Activated T-cell treated with anti-CD3 and anti-CD28 coated beads for 24 hours (primary cell): ENCODE results near the gene CDC123.
"Not testable (repeated sequence)": the region's sequence is repeated elsewhere in the genome, so short reads cannot be mapped to it uniquely, and the experiment has no call there.

Experiments
- DNase-seq: peaks from one replicate; pipeline ENCODE4 v3.0.0-alpha.2; 2020; ENCODE audit warnings: low read depth

The CDC123 gene

GRCh38 chr10:12191715-12192114, 4.3 kb upstream of the CDC123 start:
- no peak for DNase-seq

GRCh38 chr10:12193193-12193592, 2.8 kb upstream of the CDC123 start:
- no peak for DNase-seq

DNA sequence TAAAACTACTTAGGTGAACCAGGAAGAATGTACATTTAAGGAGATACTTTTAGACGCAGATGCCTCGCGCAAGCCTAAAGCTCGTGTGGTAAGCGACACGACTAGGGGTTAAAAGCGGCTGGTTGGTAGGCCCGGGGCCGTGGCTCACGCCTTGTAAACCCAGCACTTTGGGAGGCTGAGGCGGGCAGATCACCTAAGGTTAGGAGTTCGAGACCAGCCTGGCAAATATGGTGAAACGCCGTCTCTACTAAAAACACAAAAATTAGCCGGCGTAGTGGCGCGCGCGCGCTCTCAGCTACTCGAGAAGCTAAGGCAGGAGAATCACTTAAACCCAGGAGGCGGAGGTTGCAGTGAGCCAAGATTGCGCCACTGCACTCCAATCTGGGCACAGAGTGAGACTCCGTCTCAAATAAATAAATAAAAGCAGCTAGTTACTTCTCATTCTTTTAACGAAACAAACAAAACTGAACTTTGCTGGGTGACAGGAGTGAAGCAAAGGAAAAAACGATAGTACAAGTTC, 1.2 kb upstream of the CDC123 start:
- DNase-seq = no peak

DNA sequence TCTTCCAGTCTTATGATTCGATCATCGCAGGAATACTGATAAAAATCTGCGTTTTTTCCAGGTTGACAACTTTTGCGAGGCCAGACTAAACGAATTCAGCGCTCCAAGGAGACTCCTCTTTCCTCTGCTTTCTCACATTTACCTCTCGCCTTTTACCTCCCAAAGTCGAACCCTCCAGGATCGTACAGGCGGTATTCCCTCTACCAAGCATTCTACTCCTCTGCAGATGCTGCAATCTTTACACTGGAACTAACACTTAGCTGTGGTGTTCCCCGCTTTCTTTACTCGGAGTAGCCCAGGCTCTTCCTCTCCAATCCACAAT, 746 bp upstream of the CDC123 start:
- no peak for DNase-seq

DNA sequence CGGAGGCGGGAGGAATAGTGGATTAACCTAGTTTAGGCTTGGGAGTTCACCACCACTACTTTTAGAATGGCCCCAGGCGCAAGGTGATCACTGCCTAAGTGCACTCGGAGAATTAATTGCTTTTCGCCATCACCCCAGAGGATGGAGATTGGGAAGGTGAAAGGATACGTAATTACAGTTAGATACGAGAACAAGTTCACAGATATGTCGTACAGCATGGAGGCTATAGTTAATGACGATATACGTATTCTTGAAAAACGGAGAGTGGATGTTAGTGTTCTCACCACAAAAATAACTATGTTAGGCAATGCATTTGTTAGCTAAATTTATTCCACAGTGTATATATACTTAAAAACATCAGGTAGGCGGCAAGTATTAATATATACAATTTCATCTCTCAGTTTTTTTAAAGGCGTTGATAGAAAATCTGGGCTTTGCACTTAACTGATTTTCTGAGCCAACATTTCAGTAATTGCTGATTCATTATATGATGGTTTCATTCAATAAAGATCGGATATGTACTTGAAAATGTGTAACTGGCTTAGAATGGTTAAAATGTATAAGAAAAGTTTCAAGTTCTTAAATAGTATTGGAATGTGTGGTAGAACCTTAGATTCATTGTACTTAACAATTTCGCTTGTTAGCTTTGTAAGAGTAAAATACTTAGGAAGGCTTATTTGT, 683 bp downstream of the CDC123 start:
- DNase-seq = no peak

GRCh38 chr10:12198156-12198555, 2.2 kb downstream of the CDC123 start:
- no peak for DNase-seq

- DNase-seq = no peak
These were observed 4.9 kb downstream of the CDC123 start for GRCh38 chr10:12200850-12201249.

DNA sequence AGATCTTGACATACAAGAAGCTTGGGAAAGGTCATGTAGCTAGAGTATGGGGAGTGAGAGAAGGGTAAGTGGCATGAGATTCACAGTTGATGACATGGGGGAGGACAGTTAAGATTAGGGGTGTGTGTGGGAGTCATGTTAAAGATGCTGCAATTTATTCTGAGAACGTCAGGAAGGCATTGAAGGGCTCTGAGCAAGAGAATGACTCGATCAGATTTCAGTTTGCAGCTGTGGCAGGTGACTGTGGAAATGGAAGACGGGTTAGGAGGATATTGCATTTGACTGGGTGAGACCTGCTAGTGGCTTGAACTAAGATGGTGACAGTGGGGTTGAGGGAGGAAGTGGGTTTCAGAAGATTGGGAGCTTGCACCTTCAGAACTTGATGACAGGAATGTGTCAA, 5.6 kb downstream of the CDC123 start:
- no peak for DNase-seq

DNA sequence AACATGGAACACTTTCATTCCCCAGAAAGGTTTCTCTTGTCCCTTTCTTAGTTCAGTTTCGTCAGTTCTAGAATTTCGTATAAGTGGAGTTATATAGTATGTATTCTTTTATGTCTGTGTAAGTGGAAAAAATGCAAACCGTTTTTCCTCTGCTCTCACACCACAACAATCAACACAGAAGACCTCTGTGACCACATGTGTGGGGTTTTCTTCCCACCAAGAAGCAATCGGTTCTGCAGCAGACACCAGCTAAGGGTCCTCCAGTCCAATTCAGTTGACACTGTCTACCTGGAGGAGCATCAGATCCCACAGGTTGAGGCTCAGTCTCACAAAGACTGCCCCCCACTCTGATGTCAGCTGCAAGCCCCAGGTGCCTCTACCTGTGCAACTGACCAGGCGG, 6.2 kb downstream of the CDC123 start:
- DNase-seq = no peak

DNA sequence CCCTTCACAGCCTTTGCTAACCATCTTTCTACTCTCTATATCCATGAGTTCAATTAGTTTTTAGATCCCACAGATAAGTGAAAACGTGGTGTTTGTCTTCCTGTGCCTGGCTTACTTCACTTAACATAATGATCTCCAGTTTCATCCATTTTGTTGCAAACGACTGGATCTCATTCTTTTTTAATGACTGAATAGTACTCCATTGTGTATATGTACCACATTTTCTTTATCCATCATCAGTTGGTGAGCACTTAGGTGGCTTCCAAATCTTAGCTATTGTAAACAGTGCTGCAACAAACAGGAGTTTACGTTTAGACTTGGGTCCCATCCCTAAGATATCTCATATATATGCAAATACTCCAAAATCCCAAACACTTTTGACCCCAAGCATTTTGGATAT, 9.1 kb downstream of the CDC123 start:
- no peak for DNase-seq

GRCh38 chr10:12207114-12207513, 11.1 kb downstream of the CDC123 start:
- no peak for DNase-seq

DNA sequence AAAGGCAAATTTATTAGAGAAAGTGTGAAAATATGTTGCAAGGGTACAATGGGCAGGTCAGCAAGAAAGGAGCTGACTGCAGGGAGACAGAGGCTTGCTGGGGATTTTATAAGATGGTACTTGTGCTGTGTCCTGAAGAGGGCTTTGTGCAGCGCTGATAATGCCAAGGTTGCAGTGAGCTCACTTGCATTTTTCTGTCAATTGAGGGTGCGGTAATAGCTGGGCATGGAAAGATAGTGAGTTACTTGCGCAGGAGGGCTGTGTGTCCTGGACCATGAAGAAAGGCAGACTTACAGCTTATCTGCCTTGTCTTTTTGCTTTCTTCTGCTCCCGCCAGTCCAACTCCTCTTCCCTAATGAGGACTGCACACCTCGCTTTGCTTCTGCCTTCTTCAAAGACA, 12.5 kb downstream of the CDC123 start:
- no peak for DNase-seq

GRCh38 chr10:12212454-12212853, 16.5 kb downstream of the CDC123 start:
- no peak for DNase-seq

GRCh38 chr10:12213621-12214020, 17.6 kb downstream of the CDC123 start:
- DNase-seq = no peak

DNA sequence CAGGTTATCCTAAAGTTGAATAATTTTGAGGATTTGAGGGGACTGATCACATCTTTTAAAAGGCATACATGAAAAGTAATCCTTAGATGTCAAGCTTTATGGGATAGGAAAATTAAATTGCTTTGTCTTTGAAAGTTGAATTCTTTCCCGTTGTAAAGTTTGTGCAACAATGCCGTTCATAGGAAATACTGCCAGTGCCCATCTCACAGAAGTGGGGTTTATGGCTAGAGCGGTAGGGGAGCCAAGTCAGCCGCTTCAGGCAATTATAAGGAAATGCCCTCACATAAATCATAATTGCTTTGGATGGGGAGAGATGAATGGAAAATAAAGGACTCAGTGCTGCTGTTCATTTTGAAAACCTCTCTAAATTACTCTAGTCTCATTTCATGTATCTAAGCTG, 18.1 kb downstream of the CDC123 start:
- DNase-seq = no peak

GRCh38 chr10:12214763-12215218, 18.8 kb downstream of the CDC123 start:
- DNase-seq = peak; percentile 23

GRCh38 chr10:12218991-12219390, 23.0 kb downstream of the CDC123 start:
- no peak for DNase-seq

- DNase-seq = no peak
These were observed 25.6 kb downstream of the CDC123 start for GRCh38 chr10:12221323-12222298.

DNA sequence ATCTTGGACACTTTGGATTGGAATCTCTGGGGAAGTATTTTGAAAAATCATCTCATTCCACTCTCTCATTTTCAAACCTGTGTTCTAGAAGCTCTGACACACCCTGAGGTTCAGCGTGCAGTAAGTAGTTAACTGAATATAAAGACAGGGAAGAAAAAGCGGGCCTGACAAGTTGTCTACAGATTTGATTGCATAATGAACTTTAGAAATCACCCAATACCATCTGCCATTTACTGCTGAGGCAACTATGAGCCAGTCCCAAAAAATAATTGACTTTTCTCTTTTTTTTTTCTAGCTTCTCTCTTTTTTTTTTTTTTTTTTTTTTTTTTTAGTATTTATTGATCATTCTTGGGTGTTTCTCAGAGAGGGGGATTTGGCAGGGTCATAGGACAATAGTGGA, 29.5 kb downstream of the CDC123 start:
- no peak for DNase-seq

- not testable (repeated sequence) for DNase-seq
These were observed 30.4 kb downstream of the CDC123 start for GRCh38 chr10:12226438-12226837.

DNA sequence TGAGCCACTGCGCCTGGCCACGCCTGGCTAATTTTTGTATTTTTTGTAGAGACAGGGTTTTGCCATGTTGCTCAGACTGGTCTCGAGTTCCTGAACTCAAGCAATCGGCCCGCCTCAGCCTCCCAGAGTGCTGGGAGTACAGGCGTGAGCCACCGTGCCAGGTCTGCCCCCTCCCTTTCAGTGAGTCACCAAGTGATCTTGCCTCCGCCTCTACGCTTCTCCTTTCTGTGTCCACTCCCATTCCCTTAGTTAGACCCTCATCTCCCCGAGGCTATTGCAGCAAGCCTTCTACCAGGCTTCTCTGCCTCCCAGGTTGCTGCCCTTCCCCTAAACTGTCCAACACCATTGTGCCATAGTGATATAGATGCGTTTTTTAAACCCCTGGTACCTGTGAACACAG, 32.9 kb downstream of the CDC123 start:
- DNase-seq = no peak

DNA sequence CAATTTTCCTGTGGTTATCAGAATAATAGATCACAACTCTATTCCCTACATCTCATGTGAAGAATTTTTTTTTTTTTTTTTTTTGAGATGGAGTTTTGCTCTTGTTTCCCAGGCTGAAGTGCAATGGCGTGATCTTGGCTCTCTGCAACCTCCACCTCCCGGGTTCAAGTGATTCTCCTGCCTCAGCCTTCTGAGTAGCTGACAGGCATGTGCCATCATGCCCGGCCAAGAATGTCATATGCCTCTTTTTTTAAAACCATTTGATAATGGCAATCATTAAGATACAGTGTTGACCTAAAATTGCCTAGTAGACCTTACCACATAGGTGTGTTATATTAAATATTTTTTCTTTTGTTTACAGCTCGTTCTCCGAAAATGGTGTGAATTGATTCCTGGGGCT, 38.7 kb downstream of the CDC123 start:
- DNase-seq = not testable (repeated sequence)

- no peak for DNase-seq
These were observed 39.2 kb downstream of the CDC123 start for GRCh38 chr10:12235116-12235694.
